Neural cell (in vitro differentiated cells): ENCODE measurements around the gene LIX1L.

Source experiments
- EP300 ChIP-seq: fragments of 450-650 bp; conservative IDR thresholded peaks from 2 replicates; pipeline ENCODE4 v1.6.1; 2014; ENCODE audit warnings: antibody characterized with exemption, mild to moderate bottlenecking, moderate library complexity; ENCODE audit not compliant: poor library complexity, severe bottlenecking
- EZH2 ChIP-seq: fragments of 200-600, 300-800 bp; shearing (Covaris generic), sonication (generic); IDR thresholded peaks from 2 replicates; pipeline ENCODE4 v1.6.1; 2014; ENCODE audit warnings: antibody characterized with exemption, low read length, borderline replicate concordance, mild to moderate bottlenecking; ENCODE audit not compliant: insufficient read depth, poor library complexity, severe bottlenecking
- MXI1 ChIP-seq: fragments of 450-650 bp; conservative IDR thresholded peaks from 2 replicates; pipeline ENCODE4 v1.6.1; 2014; ENCODE audit warnings: antibody characterized with exemption, mild to moderate bottlenecking; ENCODE audit not compliant: poor library complexity, severe bottlenecking
- POLR2AphosphoS5 ChIP-seq: IDR thresholded peaks from 2 replicates; pipeline ENCODE4 v1.6.1; 2012
- RAD21 ChIP-seq: fragments of 450-650 bp; conservative IDR thresholded peaks from 2 replicates; pipeline ENCODE4 v1.6.1; 2014; ENCODE audit warnings: antibody characterized with exemption, mild to moderate bottlenecking, moderate library complexity
- REST ChIP-seq: IDR thresholded peaks from 2 replicates; pipeline ENCODE4 v1.6.1; 2012; ENCODE audit warnings: borderline replicate concordance
- SMC3 ChIP-seq: fragments of 450-650 bp; conservative IDR thresholded peaks from 2 replicates; pipeline ENCODE4 v1.6.1; 2014; ENCODE audit warnings: antibody characterized with exemption, mild to moderate bottlenecking, moderate library complexity; ENCODE audit not compliant: poor library complexity
- TF ChIP-seq, protein P1 (sequence below): fragments of 450-650 bp; IDR thresholded peaks from 2 replicates; pipeline ENCODE4 v1.5.1; 2014; ENCODE audit warnings: antibody characterized with exemption, mild to moderate bottlenecking, moderate library complexity; ENCODE audit not compliant: poor library complexity, severe bottlenecking

GRCh38 chr1:145956361-145956760, 1.5 kb downstream of the LIX1L start:
- TF ChIP-seq, protein P1, sequence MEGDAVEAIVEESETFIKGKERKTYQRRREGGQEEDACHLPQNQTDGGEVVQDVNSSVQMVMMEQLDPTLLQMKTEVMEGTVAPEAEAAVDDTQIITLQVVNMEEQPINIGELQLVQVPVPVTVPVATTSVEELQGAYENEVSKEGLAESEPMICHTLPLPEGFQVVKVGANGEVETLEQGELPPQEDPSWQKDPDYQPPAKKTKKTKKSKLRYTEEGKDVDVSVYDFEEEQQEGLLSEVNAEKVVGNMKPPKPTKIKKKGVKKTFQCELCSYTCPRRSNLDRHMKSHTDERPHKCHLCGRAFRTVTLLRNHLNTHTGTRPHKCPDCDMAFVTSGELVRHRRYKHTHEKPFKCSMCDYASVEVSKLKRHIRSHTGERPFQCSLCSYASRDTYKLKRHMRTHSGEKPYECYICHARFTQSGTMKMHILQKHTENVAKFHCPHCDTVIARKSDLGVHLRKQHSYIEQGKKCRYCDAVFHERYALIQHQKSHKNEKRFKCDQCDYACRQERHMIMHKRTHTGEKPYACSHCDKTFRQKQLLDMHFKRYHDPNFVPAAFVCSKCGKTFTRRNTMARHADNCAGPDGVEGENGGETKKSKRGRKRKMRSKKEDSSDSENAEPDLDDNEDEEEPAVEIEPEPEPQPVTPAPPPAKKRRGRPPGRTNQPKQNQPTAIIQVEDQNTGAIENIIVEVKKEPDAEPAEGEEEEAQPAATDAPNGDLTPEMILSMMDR = no peak
- TF ChIP-seq REST (no peak), SMC3 (no peak), EZH2 (no peak), EP300 (no peak), MXI1 (no peak), POLR2AphosphoS5 (no peak), RAD21 (no peak)
